ENCODE results near the gene CCDC182.

GRCh38 chr17:57732062-57732461 lies 13.0 kb downstream of the CCDC182 start:
- no peak for TF ChIP-seq EZH2 (IDR thresholded peaks at IDR 0.05; ENCODE audit: insufficient read depth, poor library complexity, severe bottlenecking)
- TF ChIP-seq EZH2phosphoT487 (IDR thresholded peaks at IDR 0.05; ENCODE audit: insufficient read depth, low read depth): no peak
